Neuronal stem cell (in vitro differentiated cells): ENCODE measurements around the gene ODAD3.
"Not testable (repeated sequence)": the region's sequence is repeated elsewhere in the genome, so short reads cannot be mapped to it uniquely, and the experiment has no call there.

Source experiments
- DNase-seq: peaks from one replicate; pipeline ENCODE4 v3.0.0-alpha.2; 2013; ENCODE audit warnings: low spot score
- H2AFZ ChIP-seq: one replicate; pipeline ENCODE4 v1.6.1; 2013; ENCODE audit warnings: mild to moderate bottlenecking, low read length, inconsistent platforms
- H2AK5ac ChIP-seq: 2 replicates; pipeline ENCODE4 v1.6.1; 2013; ENCODE audit warnings: low read depth, mild to moderate bottlenecking, inconsistent platforms, low read length, moderate library complexity, mixed read lengths
- H2BK120ac ChIP-seq: 2 replicates; pipeline ENCODE4 v1.6.1; 2013; ENCODE audit warnings: low read depth, mild to moderate bottlenecking, inconsistent platforms, low read length, moderate library complexity, mixed read lengths
- H2BK12ac ChIP-seq: one replicate; pipeline ENCODE4 v1.6.1; 2013; ENCODE audit warnings: low read length, inconsistent platforms
- H2BK15ac ChIP-seq: 2 replicates; pipeline ENCODE4 v1.6.1; 2013; ENCODE audit warnings: mild to moderate bottlenecking, low read length, inconsistent platforms, mixed read lengths
- H2BK5ac ChIP-seq: one replicate; pipeline ENCODE4 v1.6.1; 2013; ENCODE audit warnings: inconsistent platforms, mild to moderate bottlenecking, low read length, moderate library complexity
- H3K14ac ChIP-seq: one replicate; pipeline ENCODE4 v1.6.1; 2013; ENCODE audit warnings: low read length, inconsistent platforms
- H3K18ac ChIP-seq: 2 replicates; pipeline ENCODE4 v1.6.1; 2013; ENCODE audit warnings: low read length, inconsistent platforms
- H3K23ac ChIP-seq: 2 replicates; pipeline ENCODE4 v1.6.1; 2013; ENCODE audit warnings: low read depth, mild to moderate bottlenecking, mixed read lengths, low read length, inconsistent platforms; ENCODE audit not compliant: poor library complexity
- H3K27ac ChIP-seq: replicated peaks from 3 replicates; pipeline ENCODE4 v1.5.1; 2013; ENCODE audit warnings: low read length, inconsistent platforms
- H3K27me3 ChIP-seq, 3 experiments: 2 replicates each; pipeline ENCODE4 v1.6.1; 2013; ENCODE audit warnings: low read length in 3 of 3, mild to moderate bottlenecking in 2 of 3, inconsistent platforms in 1 of 3, low read depth in 1 of 3, mixed read lengths in 1 of 3, moderate library complexity in 1 of 3; ENCODE audit not compliant: control insufficient read depth in 3 of 3, insufficient read depth in 3 of 3
- H3K36me3 ChIP-seq, 2 donors: replicated peaks in 1 of 2; 2 replicates each; pipeline ENCODE4 v1.6.1; 2013; ENCODE audit warnings: low read length in 2 of 2; ENCODE audit not compliant: control insufficient read depth in 2 of 2, insufficient read depth in 2 of 2
- H3K4ac ChIP-seq: 2 replicates; pipeline ENCODE4 v1.6.1; 2013; ENCODE audit warnings: inconsistent platforms, mild to moderate bottlenecking, low read length, moderate library complexity
- H3K4me1 ChIP-seq, 2 donors: 1 replicate in 1 of 2; 2 replicates in 1 of 2; pipeline ENCODE4 v1.6.1; 2013; ENCODE audit warnings: low read length in 2 of 2, low read depth in 1 of 2; ENCODE audit not compliant: control insufficient read depth in 2 of 2, insufficient read depth in 1 of 2
- H3K4me2 ChIP-seq: one replicate; pipeline ENCODE4 v1.6.1; 2013; ENCODE audit warnings: mild to moderate bottlenecking, low read length, inconsistent platforms; ENCODE audit not compliant: insufficient read depth, poor library complexity, severe bottlenecking
- H3K4me3 ChIP-seq, 2 donors: 2 replicates each; pipeline ENCODE4 v1.5.1; 2013; ENCODE audit warnings: low read length in 2 of 2, mild to moderate bottlenecking in 2 of 2, inconsistent platforms in 1 of 2, moderate library complexity in 1 of 2
- H3K79me1 ChIP-seq: one replicate; pipeline ENCODE4 v1.6.1; 2013; ENCODE audit warnings: low read depth, mild to moderate bottlenecking, inconsistent platforms, low read length, moderate library complexity
- H3K9ac ChIP-seq: one replicate; pipeline ENCODE4 v1.6.1; 2013; ENCODE audit warnings: mild to moderate bottlenecking, low read depth, low read length, inconsistent platforms; ENCODE audit not compliant: poor library complexity
- H3K9me3 ChIP-seq, 2 donors: replicated peaks in 1 of 2; 2 replicates each; pipeline versions ENCODE3 to v1.6.1; 2013; ENCODE audit warnings: low read length in 2 of 2, mild to moderate bottlenecking in 2 of 2, inconsistent platforms in 1 of 2, low read depth in 1 of 2, mixed read lengths in 1 of 2, moderate library complexity in 1 of 2; ENCODE audit not compliant: control insufficient read depth in 2 of 2, insufficient read depth in 1 of 2
- H4K8ac ChIP-seq: one replicate; pipeline ENCODE4 v1.6.1; 2013; ENCODE audit warnings: low read depth, mild to moderate bottlenecking, inconsistent platforms, low read length, moderate library complexity
- H4K91ac ChIP-seq: one replicate; pipeline ENCODE4 v1.6.1; 2013; ENCODE audit warnings: low read length, low read depth, mild to moderate bottlenecking, inconsistent platforms; ENCODE audit not compliant: poor library complexity
- WGBS, 2 donors: extraction: QIAGEN DNeasy Blood & Tissue Kit; methylation state at CpG; one replicate each; pipeline ENCODE4 v1.1.7; 2013; ENCODE audit warnings: missing lambda C conversion rate in 2 of 2, mixed read lengths in 1 of 2; ENCODE audit not compliant: insufficient read length in 2 of 2, insufficient replicate concordance in 1 of 2; ENCODE audit errors: extremely low coverage in 2 of 2; 5-methylcytosine and 5-hydroxymethylcytosine counted together

The ODAD3 gene

DNA sequence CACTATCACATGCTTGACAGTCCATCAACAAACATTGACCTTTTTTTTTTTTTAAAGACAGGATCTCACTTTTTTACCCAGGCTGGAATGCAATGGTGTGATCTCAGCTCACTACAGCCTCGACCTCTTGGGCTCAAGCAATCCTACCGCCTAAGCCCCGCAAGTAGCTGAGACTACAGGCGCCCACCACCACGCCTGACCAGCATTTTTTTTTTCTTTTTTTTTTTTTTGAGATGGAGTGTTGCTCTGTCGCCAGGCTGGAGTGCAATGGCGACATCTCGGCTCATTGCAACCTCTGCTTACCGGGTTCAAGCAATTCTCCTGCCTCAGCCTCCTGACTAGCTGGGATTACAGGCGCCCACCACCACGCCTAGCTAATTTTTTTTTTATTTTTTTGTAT lies 24.0 kb upstream of the ODAD3 start:
- WGBS, 2 donors, result no CpG with 5 or more reads among the region's 11 CpGs
- not testable (repeated sequence) for H2BK15ac ChIP-seq, H3K4ac ChIP-seq

DNA sequence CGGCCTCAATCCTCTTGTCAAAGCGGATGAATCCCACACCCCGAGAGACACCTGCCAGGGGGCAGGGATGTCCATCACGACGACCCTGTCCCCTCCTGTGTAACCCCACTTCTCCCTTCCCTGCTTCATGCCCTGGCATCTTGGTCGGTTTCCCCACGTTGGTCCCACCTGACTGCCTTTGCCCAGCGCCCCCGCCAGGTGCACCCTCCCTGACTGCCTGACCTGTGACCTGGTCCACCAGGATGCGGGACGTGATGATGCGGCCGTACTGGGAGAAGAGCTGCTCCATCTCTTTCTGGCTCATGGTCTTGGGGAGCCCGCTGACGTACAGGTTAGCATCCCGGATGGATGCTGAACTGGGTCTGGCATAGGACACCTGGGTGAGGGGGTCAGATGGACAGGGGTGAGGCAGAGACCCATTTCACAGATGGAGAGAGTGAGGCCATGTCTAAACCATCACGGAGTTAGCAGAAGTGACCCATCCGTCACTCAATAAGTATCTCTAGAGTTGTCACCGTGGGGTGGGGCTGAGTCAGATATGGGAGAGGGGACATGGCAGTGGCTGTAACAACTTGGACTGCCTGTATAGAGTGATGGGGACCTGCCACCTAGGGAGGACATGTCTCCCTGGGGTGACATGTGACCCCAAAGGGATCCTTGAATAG lies 23.4 kb upstream of the ODAD3 start:
- Histone ChIP-seq H4K91ac (no peak overlapping the region), H3K79me1 (peaks cover 3% of the 10 kb centered on the region), H2BK12ac (no peak overlapping the region), H2AK5ac (no peak overlapping the region), H3K27ac (no peak overlapping the region), H3K9me3 (no peaks in the 10 kb centered on the region), H3K4me2 (no peak overlapping the region), H2BK5ac (peak overlapping the region; percentile 30), H3K27me3 (no peaks in the 10 kb centered on the region), H4K8ac (no peak overlapping the region), H3K4me1 (peaks cover 0 to 2% of the 10 kb centered on the region in 2 donors), H3K23ac (peak overlapping the region; percentile 75), H3K4me3 (peak overlapping the region in 1 of 2 donors; percentile 45), H3K18ac (peak overlapping the region; percentile 53), H2AFZ (no peak overlapping the region), H3K9ac (peak overlapping the region; percentile 74), H3K36me3 (peaks cover 0 to 82% of the 10 kb centered on the region in 2 donors), H3K14ac (peak overlapping the region; percentile 25), H2BK15ac (no peak overlapping the region), H2BK120ac (no peak overlapping the region), H3K4ac (no peak overlapping the region)
- no peak for DNase-seq
- whole genome bisulfite sequencing, 2 donors, result no CpG with 5 or more reads among the region's 19 CpGs

More for the DNA sequence above, 24.0 kb upstream of the ODAD3 start:
- not testable (repeated sequence) for H2AK5ac ChIP-seq, H3K9ac ChIP-seq, H2BK5ac ChIP-seq, H4K91ac ChIP-seq, H2BK120ac ChIP-seq, H2AFZ ChIP-seq, H3K4me1 ChIP-seq, H3K79me1 ChIP-seq, H3K18ac ChIP-seq, H3K27me3 ChIP-seq, H3K9me3 ChIP-seq, DNase-seq, H3K4me3 ChIP-seq, H3K4me2 ChIP-seq, H3K23ac ChIP-seq, H3K14ac ChIP-seq, H3K27ac ChIP-seq, H4K8ac ChIP-seq, H2BK12ac ChIP-seq
- peaks cover 0 to 84% of the 10 kb centered on the region in 2 donors for H3K36me3 ChIP-seq

DNA sequence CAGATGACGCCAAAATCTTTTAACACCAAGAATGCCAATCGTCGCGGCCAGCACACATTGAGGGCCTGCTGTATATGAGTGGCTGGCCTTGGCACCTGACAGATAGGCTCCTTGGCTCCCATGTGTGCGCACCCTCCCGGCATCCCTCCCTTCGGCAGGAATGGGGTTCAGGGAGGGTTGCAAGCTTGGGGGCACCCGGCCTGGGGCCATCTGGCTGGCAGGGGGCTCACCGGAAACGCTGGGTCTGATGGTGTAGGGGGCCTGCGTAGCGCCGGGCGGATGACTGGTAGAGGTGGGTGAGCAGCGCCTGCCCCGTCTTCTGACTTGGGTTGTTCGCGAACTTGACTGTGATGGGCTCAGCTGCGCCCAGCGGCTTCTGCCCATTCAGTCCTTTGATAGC lies 22.9 kb upstream of the ODAD3 start:
- Histone ChIP-seq H3K4ac (no peak overlapping the region), H2AFZ (no peak overlapping the region), H3K4me1 (peaks cover 0 to 5% of the 10 kb centered on the region in 2 donors), H3K27me3 (no peaks in the 10 kb centered on the region), H3K18ac (peak overlapping the region; percentile 52), H2BK12ac (no peak overlapping the region), H2AK5ac (no peak overlapping the region), H2BK5ac (peak overlapping the region; percentile 30), H3K79me1 (no peaks in the 10 kb centered on the region), H3K36me3 (peaks cover 0 to 82% of the 10 kb centered on the region in 2 donors), H4K8ac (no peak overlapping the region), H3K4me2 (no peak overlapping the region), H2BK120ac (peak overlapping the region; percentile 55), H3K9ac (no peak overlapping the region), H4K91ac (no peak overlapping the region), H3K27ac (no peak overlapping the region), H3K14ac (no peak overlapping the region), H3K9me3 (no peaks in the 10 kb centered on the region), H3K23ac (peak overlapping the region; percentile 75), H3K4me3 (no peak overlapping the region), H2BK15ac (no peak overlapping the region)
- no peak for DNase-seq
- no CpG with 5 or more reads among the region's 20 CpGs for WGBS, 2 donors

DNA sequence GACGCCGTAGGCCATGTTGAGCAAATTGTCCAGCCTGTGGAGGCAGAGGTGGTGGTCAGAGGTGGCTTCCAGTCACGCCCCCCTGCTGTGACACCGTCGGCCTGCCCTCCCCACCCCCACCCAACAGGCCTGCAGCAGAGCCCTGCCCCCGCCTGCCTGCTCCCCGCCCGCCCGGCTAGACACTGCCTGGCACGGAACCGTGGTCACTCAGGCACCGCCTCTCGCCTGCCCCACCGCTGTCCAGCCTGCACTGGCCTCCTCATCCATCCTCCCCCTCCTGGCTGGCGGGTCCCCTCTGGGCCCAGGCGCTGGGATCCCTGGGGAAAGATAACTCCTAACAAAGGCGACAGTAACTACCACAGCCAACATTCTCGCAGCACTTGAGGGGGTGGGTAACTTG lies 22.2 kb upstream of the ODAD3 start:
- H3K9ac ChIP-seq, result no peak overlapping the region
- no peak overlapping the region for H4K8ac ChIP-seq
- H3K23ac ChIP-seq, result no peak overlapping the region
- no peak for DNase-seq
- H3K4ac ChIP-seq, result no peak overlapping the region
- H2BK12ac ChIP-seq, result no peak overlapping the region
- no peaks in the 10 kb centered on the region for H3K27me3 ChIP-seq
- no peaks in the 10 kb centered on the region for H3K79me1 ChIP-seq
- no CpG with 5 or more reads among the region's 18 CpGs for WGBS, 2 donors
- H2AFZ ChIP-seq, result no peak overlapping the region
- H2BK15ac ChIP-seq, result no peak overlapping the region
- peaks cover 0 to 81% of the 10 kb centered on the region in 2 donors for H3K36me3 ChIP-seq
- H3K4me3 ChIP-seq, result no peak overlapping the region
- H3K4me1 ChIP-seq, result peaks cover 2 to 7% of the 10 kb centered on the region in 2 donors
- no peak overlapping the region for H3K18ac ChIP-seq
- no peak overlapping the region for H2AK5ac ChIP-seq
- H3K14ac ChIP-seq, result no peak overlapping the region
- H3K27ac ChIP-seq, result no peak overlapping the region
- no peak overlapping the region for H3K4me2 ChIP-seq
- H4K91ac ChIP-seq, result no peak overlapping the region
- no peak overlapping the region for H2BK5ac ChIP-seq
- no peak overlapping the region for H2BK120ac ChIP-seq
- no peaks in the 10 kb centered on the region for H3K9me3 ChIP-seq
